Caco-2 (cell line): ENCODE results near the gene EQTN. TPM values are rescaled to one million over a fixed set of nuclear protein-coding genes. Genes with fewer than 3 reads are reported as not detected.
A peak's percentile ranks its signal among the peaks of the same experiment; 100 is the strongest.

Experiments used
- BruUV-seq: library from RNA; stranded (reverse); fragments of 400-500 nt; replicated peaks from 2 replicates; lab custom pipeline; 2021; lab: Mats Ljungman, UMichigan
- CTCF ChIA-PET: fragments of 300-600 bp; sonication (Branson Sonifier 250); formaldehyde crosslinking; loops from one replicate; lab custom pipeline; 2022; ENCODE audit warnings: antibody characterized with exemption; lab: Charles Lee
- POLR2A ChIA-PET: fragments of 300-600 bp; sonication (Branson Sonifier 250); formaldehyde crosslinking; loops from one replicate; lab custom pipeline; 2022; ENCODE audit warnings: antibody characterized with exemption; lab: Charles Lee
- DNase-seq, 2 experiments: peaks; one replicate each; pipeline versions ENCODE4 v3.0.0 to v3.0.0-alpha.2; 2020 to 2022
- H3K27me3 ChIP-seq: replicated peaks from 2 replicates; pipeline ENCODE4 v1.6.0; 2011; ENCODE audit warnings: low read length; ENCODE audit not compliant: control insufficient read depth, insufficient read depth
- H3K36me3 ChIP-seq: 2 replicates; pipeline ENCODE4 v1.5.1; 2011; ENCODE audit warnings: low read length; ENCODE audit not compliant: control insufficient read depth, insufficient read depth
- H3K4me1 ChIP-seq: fragments of 250-450 bp; sonication (Bioruptor Pico); 2 replicates; pipeline ENCODE4 v1.5.1; 2020; ENCODE audit warnings: mild to moderate bottlenecking
- H3K4me3 ChIP-seq: 2 replicates; pipeline ENCODE4 v1.5.1; 2011; ENCODE audit warnings: low read depth, mild to moderate bottlenecking, control low read depth, low read length
- H3K9me3 ChIP-seq: fragments of 250-450 bp; sonication (Bioruptor Pico); 2 replicates; pipeline ENCODE4 v1.5.1; 2020; ENCODE audit warnings: mild to moderate bottlenecking, moderate library complexity
- H3K27ac Mint-ChIP-seq: one replicate; pipeline ENCODE4 v1.8.0; 2022; ENCODE audit warnings: mixed read lengths; ENCODE audit not compliant: unreplicated experiment
- H3K27me3 Mint-ChIP-seq: one replicate; pipeline ENCODE4 v1.8.0; 2022; ENCODE audit warnings: mixed read lengths; ENCODE audit not compliant: insufficient read depth, unreplicated experiment
- H3K36me3 Mint-ChIP-seq: one replicate; pipeline ENCODE4 v1.8.0; 2022; ENCODE audit warnings: mild to moderate bottlenecking, mixed read lengths; ENCODE audit not compliant: insufficient read depth, unreplicated experiment
- H3K4me1 Mint-ChIP-seq: one replicate; pipeline ENCODE4 v1.8.0; 2022; ENCODE audit warnings: low read depth, mixed read lengths; ENCODE audit not compliant: unreplicated experiment
- H3K4me3 Mint-ChIP-seq: one replicate; pipeline ENCODE4 v1.8.0; 2022; ENCODE audit warnings: mild to moderate bottlenecking, moderate library complexity, mixed read lengths; ENCODE audit not compliant: unreplicated experiment
- H3K9me3 Mint-ChIP-seq: one replicate; pipeline ENCODE4 v1.8.0; 2022; ENCODE audit warnings: mixed read lengths; ENCODE audit not compliant: unreplicated experiment
- CTCF ChIP-seq, 2 experiments: fragments of 200-600 bp in 1 of 2; IDR thresholded peaks; 1 replicate in 1 of 2; 2 replicates in 1 of 2; pipeline versions ENCODE4 v1.5.1 to v1.8.0; 2011 to 2022; ENCODE audit warnings: antibody characterized with exemption in 1 of 2, control low read depth in 1 of 2, inconsistent platforms in 1 of 2, low read depth in 1 of 2, low read length in 1 of 2, mild to moderate bottlenecking in 1 of 2, moderate library complexity in 1 of 2; ENCODE audit not compliant: insufficient read depth in 1 of 2, severe bottlenecking in 1 of 2, unreplicated experiment in 1 of 2
- intact Hi-C: fragments of 100-400 bp; cut with micrococcal nuclease; formaldehyde crosslinking; loops from one replicate; pipeline ENCODE4 v1.10.0; 2022; ENCODE audit not compliant: unreplicated experiment
- total RNA-seq: library from RNA; stranded (reverse); gene quantifications from 2 replicates; pipeline ENCODE4 v1.2.3, GENCODE V29; 2022

EQTN gene
- total RNA-seq, 1 experiment from 2014 or later: not detected

DNA sequence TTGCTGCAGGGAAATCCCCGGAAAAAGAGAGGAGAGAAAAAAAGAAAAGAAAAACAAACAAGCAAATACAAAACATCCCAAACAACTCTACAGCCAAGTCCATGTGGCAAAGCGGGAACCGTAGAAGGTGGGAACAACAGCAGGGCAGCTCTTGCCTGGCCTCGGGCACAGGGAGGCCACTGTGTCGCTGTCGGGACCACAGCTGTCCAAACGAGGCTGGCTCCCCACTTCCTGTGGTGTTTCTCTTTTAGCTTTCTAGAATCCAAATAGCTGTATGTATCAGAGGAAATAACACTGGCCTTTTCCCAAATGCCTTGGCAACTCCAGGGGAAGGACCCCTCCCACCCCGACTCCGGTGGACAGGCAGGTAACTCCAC is 41.6 kb upstream of the EQTN start:
- POLR2A ChIA-PET: no interaction called here
- intact Hi-C loops: no loop called here
- Histone ChIP-seq H3K36me3 (no peaks in the 10 kb centered on the region), H3K4me3 (no peak overlapping the region), H3K4me1 (peaks cover 6% of the 10 kb centered on the region), H3K9me3 (no peaks in the 10 kb centered on the region), H3K27me3 (no peaks in the 10 kb centered on the region)
- Mint-ChIP-seq H3K36me3 (no peaks in the 10 kb centered on the region), H3K4me1 (no peaks in the 10 kb centered on the region), H3K9me3 (no peaks in the 10 kb centered on the region), H3K27ac (peak overlapping the region; percentile 15), H3K4me3 (no peak overlapping the region), H3K27me3 (no peaks in the 10 kb centered on the region)
- no TSS peak for BruUV-seq
- no peak for DNase-seq
- TF ChIP-seq CTCF (IDR thresholded peaks at IDR 0.05; ENCODE audit: insufficient read depth in 1 of 2, low read depth in 1 of 2, low read length in 1 of 2, severe bottlenecking in 1 of 2, unreplicated experiment in 1 of 2): no peak
- CTCF ChIA-PET: no interaction called here

GRCh38 chr9:27337833-27338526 is 41.0 kb upstream of the EQTN start:
- Mint-ChIP-seq H3K9me3 (no peaks in the 10 kb centered on the region), H3K4me1 (no peaks in the 10 kb centered on the region), H3K27me3 (no peaks in the 10 kb centered on the region), H3K27ac (peak overlapping the region; percentile 15), H3K36me3 (no peaks in the 10 kb centered on the region), H3K4me3 (no peak overlapping the region)
- peaks cover 8% of the 10 kb centered on the region for H3K4me1 ChIP-seq
- no peaks in the 10 kb centered on the region for H3K36me3 ChIP-seq
- H3K9me3 ChIP-seq: no peaks in the 10 kb centered on the region
- no peak overlapping the region for H3K4me3 ChIP-seq
- ChIA-PET CTCF (interaction anchor here (0.9 kb wide), 1 partner anchor 55 kb away, joined by 3 read pairs; no protein-coding TSS in a partner anchor), POLR2A (no interaction called here)
- BruUV-seq: no TSS peak
- TF ChIP-seq CTCF (IDR thresholded peaks at IDR 0.05; ENCODE audit: insufficient read depth in 1 of 2, low read depth in 1 of 2, low read length in 1 of 2, severe bottlenecking in 1 of 2, unreplicated experiment in 1 of 2): no peak
- DNase-seq: no peak
- intact Hi-C loops: no loop called here
- no peaks in the 10 kb centered on the region for H3K27me3 ChIP-seq

DNA sequence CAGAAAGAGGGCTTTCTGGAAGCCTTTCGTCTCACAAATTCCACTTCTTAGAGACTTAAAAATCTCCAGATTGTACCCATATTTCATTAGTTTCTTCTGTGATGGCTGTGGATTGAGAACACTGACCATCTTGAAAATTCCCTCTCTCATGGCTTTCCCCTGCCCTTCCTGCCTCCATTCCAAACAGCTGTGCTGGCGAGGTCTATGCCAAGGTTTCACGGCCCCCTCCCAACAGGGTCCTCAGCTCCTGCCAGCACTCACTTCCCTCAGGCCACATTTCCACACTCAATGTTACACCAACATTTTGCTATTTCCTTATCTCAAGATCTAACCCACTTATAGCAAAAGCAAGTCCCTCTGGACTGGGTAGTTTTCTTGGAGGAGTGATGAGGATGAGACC is 40.3 kb upstream of the EQTN start:
- DNase-seq: no peak
- Mint-ChIP-seq H3K9me3 (no peaks in the 10 kb centered on the region), H3K27ac (no peak overlapping the region), H3K27me3 (no peaks in the 10 kb centered on the region), H3K4me3 (no peak overlapping the region), H3K36me3 (no peaks in the 10 kb centered on the region), H3K4me1 (peaks cover 1% of the 10 kb centered on the region)
- TF ChIP-seq CTCF (IDR thresholded peaks at IDR 0.05; ENCODE audit: insufficient read depth in 1 of 2, low read depth in 1 of 2, low read length in 1 of 2, severe bottlenecking in 1 of 2, unreplicated experiment in 1 of 2): no peak
- ChIA-PET POLR2A (no interaction called here), CTCF (interaction anchor here (0.9 kb wide), 1 partner anchor 55 kb away, joined by 3 read pairs; no protein-coding TSS in a partner anchor)
- intact Hi-C loops: no loop called here
- Histone ChIP-seq H3K4me3 (no peak overlapping the region), H3K4me1 (peaks cover 8% of the 10 kb centered on the region), H3K27me3 (no peaks in the 10 kb centered on the region), H3K9me3 (no peaks in the 10 kb centered on the region), H3K36me3 (no peaks in the 10 kb centered on the region)
- BruUV-seq: no TSS peak
